CD1c-positive myeloid dendritic cell (primary cell): ENCODE data around the gene CCDC146.
"Not testable (repeated sequence)": the region's sequence is repeated elsewhere in the genome, so short reads cannot be mapped to it uniquely, and the experiment has no call there.

Experiments used
- DNase-seq: peaks from one replicate; pipeline ENCODE4 v3.0.0-alpha.2; 2016; ENCODE audit errors: extremely low spot score

The CCDC146 gene

GRCh38 chr7:77244222-77244934 is 122.0 kb downstream of the CCDC146 start:
- DNase-seq = peak; percentile 44

GRCh38 chr7:77245015-77245755 is 122.8 kb downstream of the CCDC146 start:
- peak; percentile 69 for DNase-seq

- peak; percentile 73 for DNase-seq
Observed at GRCh38 chr7:77246026-77246640, 123.7 kb downstream of the CCDC146 start.

GRCh38 chr7:77247206-77247850 is 124.9 kb downstream of the CCDC146 start:
- DNase-seq = peak; percentile 91

GRCh38 chr7:77248154-77248553 is 125.7 kb downstream of the CCDC146 start:
- DNase-seq = no peak

- DNase-seq = peak; percentile 33
Observed at GRCh38 chr7:77252506-77252905, 130.1 kb downstream of the CCDC146 start.

- DNase-seq = no peak
Observed at GRCh38 chr7:77253151-77253550, 130.7 kb downstream of the CCDC146 start.

GRCh38 chr7:77254429-77254828 is 132.0 kb downstream of the CCDC146 start:
- no peak for DNase-seq

GRCh38 chr7:77254915-77255314 is 132.5 kb downstream of the CCDC146 start:
- DNase-seq = no peak

- no peak for DNase-seq
Observed at GRCh38 chr7:77258014-77258413, 135.6 kb downstream of the CCDC146 start.

GRCh38 chr7:77258593-77258992 is 136.2 kb downstream of the CCDC146 start:
- DNase-seq = no peak

- no peak for DNase-seq
Observed at GRCh38 chr7:77262316-77262715, 139.9 kb downstream of the CCDC146 start.

GRCh38 chr7:77265666-77266065 is 143.3 kb downstream of the CCDC146 start:
- no peak for DNase-seq

- DNase-seq = no peak
Observed at GRCh38 chr7:77266291-77266794, 143.9 kb downstream of the CCDC146 start.

GRCh38 chr7:77269360-77270093 is 147.1 kb downstream of the CCDC146 start:
- peak; percentile 43 for DNase-seq

- DNase-seq = no peak
Observed at GRCh38 chr7:77270094-77270480, 147.7 kb downstream of the CCDC146 start.

GRCh38 chr7:77271766-77272165 is 149.4 kb downstream of the CCDC146 start:
- DNase-seq = no peak

- not testable (repeated sequence) for DNase-seq
Observed at GRCh38 chr7:77275663-77276062, 153.2 kb downstream of the CCDC146 start.

- no peak for DNase-seq
Observed at GRCh38 chr7:77276120-77276519, 153.7 kb downstream of the CCDC146 start.

- no peak for DNase-seq
Observed at GRCh38 chr7:77281780-77282478, 159.5 kb downstream of the CCDC146 start.

GRCh38 chr7:77282897-77283296 is 160.5 kb downstream of the CCDC146 start:
- DNase-seq = no peak
